Breast epithelium (tissue), 3 donors: ENCODE measurements around the gene SOS2.

ENCODE experiments used
- POLR2A ChIP-seq: fragments of 450-650 bp; IDR thresholded peaks from one replicate; pipeline ENCODE4 v1.6.1; 2016; ENCODE audit warnings: antibody characterized with exemption, mild to moderate bottlenecking, moderate library complexity
- POLR2AphosphoS5 ChIP-seq, 3 donors: sonication (generic); formaldehyde crosslinking; IDR thresholded peaks; one replicate each; pipeline ENCODE4 v1.6.1; 2017; ENCODE audit warnings: antibody characterized with exemption in 3 of 3
- TF ChIP-seq, protein P1 (sequence below), 3 donors: fragments of 450-650 bp; IDR thresholded peaks; one replicate each; pipeline ENCODE4 v1.5.1; 2016 to 2017; ENCODE audit warnings: antibody characterized with exemption in 3 of 3, mild to moderate bottlenecking in 3 of 3, moderate library complexity in 3 of 3

DNA sequence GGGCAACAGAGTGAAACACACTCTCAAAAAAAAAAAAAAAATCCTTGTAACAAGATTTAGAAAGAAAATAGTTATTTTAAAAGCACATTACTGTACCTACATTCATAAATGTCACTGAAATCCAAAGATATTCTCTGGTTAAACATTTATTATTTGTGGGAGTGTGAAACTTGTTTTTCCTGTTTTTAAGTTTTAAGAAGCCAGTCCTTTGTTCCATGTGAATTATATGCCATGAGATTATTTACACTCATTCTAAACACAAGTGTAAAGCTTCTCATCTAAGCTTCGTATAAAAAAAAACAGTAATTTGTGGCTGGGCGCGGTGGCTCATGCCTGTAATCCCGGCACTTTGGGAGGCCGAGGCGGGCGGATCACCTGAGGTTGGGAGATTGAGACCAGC lies 130.0 kb downstream of the SOS2 start:
- TF ChIP-seq, protein P1, sequence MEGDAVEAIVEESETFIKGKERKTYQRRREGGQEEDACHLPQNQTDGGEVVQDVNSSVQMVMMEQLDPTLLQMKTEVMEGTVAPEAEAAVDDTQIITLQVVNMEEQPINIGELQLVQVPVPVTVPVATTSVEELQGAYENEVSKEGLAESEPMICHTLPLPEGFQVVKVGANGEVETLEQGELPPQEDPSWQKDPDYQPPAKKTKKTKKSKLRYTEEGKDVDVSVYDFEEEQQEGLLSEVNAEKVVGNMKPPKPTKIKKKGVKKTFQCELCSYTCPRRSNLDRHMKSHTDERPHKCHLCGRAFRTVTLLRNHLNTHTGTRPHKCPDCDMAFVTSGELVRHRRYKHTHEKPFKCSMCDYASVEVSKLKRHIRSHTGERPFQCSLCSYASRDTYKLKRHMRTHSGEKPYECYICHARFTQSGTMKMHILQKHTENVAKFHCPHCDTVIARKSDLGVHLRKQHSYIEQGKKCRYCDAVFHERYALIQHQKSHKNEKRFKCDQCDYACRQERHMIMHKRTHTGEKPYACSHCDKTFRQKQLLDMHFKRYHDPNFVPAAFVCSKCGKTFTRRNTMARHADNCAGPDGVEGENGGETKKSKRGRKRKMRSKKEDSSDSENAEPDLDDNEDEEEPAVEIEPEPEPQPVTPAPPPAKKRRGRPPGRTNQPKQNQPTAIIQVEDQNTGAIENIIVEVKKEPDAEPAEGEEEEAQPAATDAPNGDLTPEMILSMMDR (IDR thresholded peaks at IDR 0.05) = no peak
- TF ChIP-seq POLR2A (no peak), POLR2AphosphoS5 (IDR thresholded peaks at IDR 0.05) (no peak)
